HG03558 (cell line): Measurements from ENCODE around the gene C7orf25.

ENCODE experiments used
- ATAC-seq: cut with Tn5 transposase; IDR thresholded peaks from one replicate; pipeline ENCODE4 v1.9.1; 2021; ENCODE audit warnings: moderate number of reproducible peaks; ENCODE audit not compliant: unreplicated experiment; ENCODE audit errors: extremely low read depth

Gene C7orf25

DNA sequence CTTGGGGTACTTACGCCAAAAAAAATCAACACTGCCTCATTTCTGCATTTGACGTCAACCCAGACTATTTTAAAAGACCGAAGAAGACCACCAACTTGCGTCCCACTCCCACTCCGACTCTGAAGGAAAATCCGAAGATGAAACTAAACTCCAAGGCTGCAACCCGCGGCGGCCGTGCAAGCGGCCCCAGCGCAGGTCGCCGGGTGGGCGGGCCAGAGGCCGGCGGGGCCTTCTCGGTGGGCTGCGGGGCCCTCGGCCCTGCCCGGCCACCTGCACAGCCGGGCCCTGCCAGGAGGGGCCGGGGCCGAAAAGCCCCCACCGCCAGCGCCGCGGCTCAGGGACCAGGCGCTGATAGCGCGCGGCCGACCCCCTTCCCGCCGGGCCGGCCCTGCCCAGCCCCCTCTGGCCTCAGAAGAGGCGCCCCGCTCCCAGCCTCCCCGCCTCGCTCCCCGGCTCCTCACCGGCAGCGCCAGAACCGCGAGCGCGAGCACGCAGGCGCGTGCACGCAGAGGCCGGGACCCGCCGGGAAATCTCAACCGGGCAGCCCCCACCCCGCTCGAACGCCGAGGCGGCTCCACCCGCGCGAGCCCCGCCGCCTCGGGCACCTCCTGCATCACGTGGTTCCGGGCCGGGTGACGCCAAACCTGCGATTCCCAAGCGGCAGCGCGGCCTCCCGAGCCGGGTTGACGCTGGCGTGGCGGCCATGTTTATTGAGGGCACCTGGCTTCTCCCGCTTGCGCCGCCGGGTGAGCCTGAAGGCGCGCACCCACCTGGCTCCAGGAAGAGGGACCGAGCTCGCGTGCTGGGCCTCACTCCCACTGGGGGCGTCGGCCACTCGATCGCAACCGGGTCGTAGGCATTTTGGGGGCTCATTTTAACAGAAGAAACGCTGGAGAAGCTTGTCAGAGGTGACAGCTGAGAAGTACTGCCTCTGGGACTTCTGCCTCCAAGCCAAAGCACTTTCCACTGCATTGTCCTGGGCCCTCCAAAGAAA, at the start of gene C7orf25:
Gene C7orf25 (minus strand): TSS at position 617 of the 994 bp plus-strand sequence. CDS start 1,170 bp downstream, outside the sequence.
- peak; percentile 92 for ATAC-seq

GRCh38 chr7:42961170-42961569, 49.3 kb upstream of the C7orf25 start:
- no peak for ATAC-seq

DNA sequence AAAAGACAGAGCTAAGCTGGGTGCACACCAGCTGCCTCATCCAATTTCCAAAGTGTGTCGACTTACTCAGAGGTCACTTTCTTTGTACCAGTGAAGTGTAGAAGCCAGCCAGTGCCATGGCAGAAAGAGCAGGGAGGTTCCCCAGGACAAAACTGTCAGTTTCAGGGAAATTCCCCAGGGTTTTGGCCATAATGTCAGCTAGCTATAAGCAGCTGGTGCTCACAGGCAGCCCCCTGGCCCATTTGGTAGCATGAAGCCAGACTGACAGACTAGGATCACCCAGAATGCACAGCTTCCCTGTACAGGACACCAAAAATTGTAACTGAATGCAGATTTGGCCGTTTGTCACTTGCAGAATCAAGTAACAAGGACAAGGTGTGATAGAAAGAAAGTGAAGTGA, 48.9 kb upstream of the C7orf25 start:
- ATAC-seq, result no peak

DNA sequence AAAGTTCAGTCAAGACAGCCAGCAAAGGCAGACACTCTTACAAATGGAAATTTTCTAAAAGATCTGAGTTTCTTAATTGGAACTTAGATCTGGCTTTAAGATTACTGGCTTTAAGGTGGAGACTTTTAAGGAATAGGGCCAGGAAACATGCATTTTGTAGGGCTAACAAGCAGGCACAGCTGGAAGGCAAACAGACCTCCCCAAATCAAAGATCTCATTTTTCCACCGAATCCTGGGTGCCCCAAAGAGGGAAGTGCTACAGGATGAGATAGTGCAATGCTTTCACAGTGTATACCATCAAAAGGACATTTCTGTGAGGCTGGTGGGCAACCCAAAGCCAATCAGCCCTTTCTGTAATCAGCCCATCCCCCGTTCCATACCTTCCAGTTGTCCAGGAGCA, 47.7 kb upstream of the C7orf25 start:
- no peak for ATAC-seq

DNA sequence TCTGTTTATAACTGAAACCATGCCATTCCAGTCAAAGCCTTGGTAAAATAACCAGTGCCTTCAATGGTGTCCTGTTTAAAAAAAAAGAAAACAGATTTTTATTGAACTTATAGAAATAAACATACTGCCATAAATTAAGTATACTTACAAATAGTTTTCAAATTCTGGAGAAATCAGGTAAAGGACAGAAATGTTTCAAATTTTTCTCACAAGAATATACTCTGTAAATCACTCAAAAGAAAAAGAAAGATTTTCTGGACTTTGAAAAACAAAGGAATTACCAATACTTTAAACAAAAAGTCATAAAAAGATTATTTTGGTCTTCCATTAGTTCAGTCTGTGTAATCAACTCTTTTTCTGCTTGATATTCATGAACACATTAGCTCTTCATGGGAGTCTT, 44.2 kb upstream of the C7orf25 start:
- no peak for ATAC-seq

GRCh38 chr7:42953994-42954393, 42.1 kb upstream of the C7orf25 start:
- ATAC-seq, result no peak

- ATAC-seq, result no peak
These were observed 40.5 kb upstream of the C7orf25 start for GRCh38 chr7:42952328-42952727.

DNA sequence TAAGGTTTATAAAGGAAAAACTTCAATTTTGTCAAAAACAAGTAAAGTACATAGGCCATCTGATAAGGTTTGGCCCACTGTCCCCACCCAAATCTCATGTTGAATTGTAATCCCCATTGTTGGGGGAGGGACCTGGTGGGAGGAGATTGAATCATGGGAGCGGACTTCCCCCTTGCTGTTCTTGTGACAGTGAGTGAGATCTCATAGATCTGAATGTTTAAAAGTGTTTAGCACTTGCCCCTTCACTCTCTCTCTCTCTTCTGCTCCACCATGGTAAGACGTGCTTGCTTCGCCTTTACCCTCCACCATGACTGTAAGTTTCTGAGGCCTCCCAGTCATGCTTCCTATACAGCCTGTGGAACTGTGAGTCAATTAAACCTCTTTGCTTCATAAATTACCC, 38.5 kb upstream of the C7orf25 start:
- ATAC-seq, result no peak

DNA sequence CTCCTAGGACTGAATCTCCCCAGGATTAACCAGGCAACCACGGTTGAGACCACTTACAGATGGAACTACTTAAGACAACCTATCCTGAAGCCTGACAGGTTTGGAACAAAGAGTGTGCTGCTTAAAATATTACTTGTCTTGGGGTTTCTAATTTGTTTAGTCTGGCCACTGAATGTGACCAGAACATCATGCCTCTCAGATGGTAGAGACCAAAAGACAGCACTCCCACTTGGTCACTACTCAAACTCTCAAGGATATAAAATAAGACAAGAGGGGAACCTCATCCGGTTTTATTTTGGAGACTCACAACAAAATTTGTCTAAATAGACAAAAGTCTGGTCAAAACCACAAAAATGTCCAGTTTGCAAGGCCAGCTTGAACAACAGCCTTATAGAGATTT, 35.7 kb upstream of the C7orf25 start:
- ATAC-seq, result no peak

DNA sequence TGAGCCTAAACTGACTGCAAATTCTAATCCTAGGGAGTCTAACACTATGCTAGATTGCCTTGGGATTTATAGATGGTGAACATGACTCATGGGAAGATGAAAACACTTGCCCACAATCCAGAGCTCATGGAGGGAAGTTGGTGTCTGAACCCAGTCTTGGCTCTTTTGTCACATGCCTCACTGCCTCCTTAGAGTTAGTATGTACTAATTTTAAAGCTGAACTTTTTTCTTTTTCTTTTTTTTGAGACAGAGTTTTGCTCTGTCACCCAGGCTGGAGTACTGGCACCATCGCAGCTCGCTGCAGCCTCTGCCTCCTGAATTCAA, 34.7 kb upstream of the C7orf25 start:
- ATAC-seq, result no peak

GRCh38 chr7:42945821-42946626, 34.2 kb upstream of the C7orf25 start:
- ATAC-seq, result peak; percentile 44

DNA sequence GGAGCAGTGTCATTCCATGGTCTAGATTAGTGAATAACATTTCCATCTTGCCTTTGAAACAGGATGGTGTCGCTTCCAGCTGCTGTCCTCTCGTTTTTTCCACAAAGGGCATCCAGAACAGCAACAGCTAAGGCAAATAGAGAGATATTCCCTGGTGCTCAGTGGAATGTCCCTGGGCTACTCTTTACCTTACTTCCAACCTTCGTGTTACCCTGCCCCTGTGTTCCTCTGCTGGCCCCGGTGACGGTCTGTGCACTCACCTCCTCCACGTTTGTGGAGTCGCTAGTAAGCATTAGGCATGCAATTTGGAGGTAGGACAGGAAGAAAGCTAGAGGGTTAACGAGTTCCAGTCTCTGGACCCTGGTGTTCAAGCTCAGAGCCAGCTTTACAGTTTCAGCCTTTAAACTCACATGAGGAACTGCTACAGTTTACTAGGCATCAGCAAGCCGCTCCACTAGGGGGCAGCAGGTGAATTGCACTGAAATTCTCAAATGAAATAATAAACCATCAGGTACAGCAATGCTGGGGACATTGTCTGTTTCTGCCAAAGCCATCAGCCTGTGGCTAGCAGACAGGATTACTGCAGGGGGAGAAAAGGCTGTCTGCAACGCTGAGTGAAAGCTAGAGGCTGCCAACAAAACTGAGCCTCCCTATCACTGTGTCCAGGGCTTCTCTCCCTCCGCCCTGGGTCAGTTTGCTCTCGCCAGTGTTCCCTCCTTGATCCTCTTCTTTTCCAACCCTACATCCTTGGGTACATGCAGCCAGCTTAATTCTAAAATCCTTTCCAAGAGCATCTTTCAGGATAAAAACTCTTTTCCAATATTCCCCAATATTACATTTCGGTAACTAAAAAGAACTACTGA, 29.3 kb upstream of the C7orf25 start:
- ATAC-seq, result no peak

- no peak for ATAC-seq
These were observed 27.8 kb upstream of the C7orf25 start for GRCh38 chr7:42939457-42940240.

- ATAC-seq, result no peak
These were observed 24.0 kb upstream of the C7orf25 start for GRCh38 chr7:42935861-42936260.

DNA sequence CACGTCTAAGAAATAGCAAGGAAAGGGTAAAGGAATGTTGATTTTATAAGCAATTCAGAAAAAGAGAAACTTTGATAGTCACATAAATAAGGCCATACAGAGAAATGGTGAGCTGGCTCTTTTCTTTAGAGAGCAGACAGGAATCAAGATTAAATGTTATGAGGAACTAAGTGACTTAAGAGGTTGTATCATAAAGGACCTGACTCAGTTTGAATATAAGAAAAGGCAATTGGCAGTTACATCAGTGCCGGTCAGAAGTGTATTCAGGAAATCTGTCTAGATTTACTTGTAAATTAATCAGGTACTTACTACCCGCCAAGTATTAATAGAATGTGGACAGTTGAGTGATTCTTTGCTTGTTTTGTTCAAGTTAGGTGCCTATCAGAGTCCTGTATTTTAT, 22.4 kb upstream of the C7orf25 start:
- ATAC-seq, result no peak

DNA sequence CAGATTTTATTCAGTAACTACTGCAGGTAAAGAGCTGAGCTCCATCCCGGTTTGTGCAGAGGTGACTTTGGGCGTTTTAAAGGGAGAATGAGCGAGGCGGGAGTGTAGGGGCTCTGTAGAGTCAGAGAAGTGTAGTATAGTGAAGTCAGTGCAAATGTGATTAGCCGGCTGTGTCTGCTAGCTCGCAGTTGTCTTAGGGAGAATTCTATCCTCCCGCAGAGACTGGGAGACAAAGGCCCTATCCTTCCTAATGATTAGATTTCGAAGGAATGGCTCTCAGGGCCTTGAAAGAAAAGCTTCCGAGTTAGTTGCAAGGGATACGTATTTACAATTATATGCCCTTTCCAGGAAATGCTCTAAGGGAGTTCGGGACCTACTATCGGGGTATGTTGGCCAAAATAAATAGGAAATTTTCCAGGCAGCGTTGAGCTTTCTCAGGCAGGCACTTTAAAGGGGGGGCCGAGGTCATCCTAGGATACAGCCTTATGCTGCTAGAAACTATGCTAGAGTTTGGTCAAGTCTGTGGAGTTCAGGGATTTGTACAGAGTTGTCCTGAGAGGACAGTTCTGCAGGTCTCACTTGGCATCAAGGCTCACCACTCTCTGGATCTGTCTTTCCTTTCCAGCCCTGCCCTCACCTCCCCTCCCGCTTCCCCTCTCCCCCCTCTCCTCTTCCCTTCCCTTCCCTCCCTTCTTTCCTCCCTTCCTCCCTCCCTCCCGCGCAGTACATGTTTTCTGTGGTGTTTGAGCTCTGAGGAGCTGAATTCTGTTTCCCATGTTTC, 21.1 kb upstream of the C7orf25 start:
- no peak for ATAC-seq

- peak; percentile 99 for ATAC-seq
These were observed 20.2 kb upstream of the C7orf25 start, which contains the start of the genes MRPL32 and PSMA2 for GRCh38 chr7:42931834-42932651. Gene MRPL32 (plus strand): TSS chr7:42932376. CDS start chr7:42932387, 11 bp downstream. Gene PSMA2 (minus strand): TSS chr7:42932174. CDS start chr7:42932158, 16 bp downstream.

DNA sequence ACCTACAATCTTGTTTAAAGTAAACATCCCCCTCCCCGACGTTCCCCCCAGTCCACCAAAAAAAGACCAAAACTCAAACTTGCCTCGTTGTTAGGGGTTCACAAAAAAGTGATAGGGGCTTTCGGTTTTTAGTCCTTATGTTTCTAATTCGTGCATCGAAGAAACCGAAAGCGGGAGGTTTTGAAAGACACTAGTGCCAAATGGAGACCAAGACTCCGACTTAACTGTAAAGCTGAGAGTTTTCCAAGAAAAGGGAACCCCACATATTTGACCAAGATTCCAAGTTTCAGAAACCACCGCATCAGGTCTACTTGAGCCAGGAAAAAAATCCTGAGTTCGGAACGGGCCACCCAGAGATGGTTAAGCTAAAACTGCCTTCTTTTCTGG, 19.6 kb upstream of the C7orf25 start:
- no peak for ATAC-seq
